Measurements from ENCODE around the gene ACVR2A. TPM values are rescaled to one million over a fixed set of nuclear protein-coding genes. Genes with fewer than 3 reads are reported as not detected.

The ACVR2A gene
- total RNA-seq, 4 donors from 2014 or later, result 17.4 to 42.4 (median 28.0) TPM

DNA sequence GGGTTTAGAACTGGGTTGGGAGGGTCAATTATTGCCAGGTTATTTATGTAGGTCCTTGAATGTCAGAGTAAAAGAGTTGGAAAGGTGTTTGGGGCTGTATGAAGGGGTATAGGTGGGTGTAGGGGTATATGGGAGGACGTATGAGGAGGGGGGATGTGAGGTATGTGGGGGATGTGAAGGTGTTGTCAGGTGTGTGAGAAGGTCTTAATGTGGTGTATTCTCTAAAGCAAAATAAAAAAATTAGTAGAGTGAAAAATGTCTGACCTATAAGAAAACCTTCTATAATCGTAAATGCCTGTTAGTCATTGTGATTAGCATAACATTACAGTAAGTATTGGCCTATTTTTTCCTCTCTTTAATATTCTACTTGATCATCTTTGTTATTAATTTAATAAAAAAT is 25.1 kb downstream of the ACVR2A start:
- H3K4me1 ChIP-seq, result peaks cover 6 to 65% (median 38%) of the 10 kb centered on the region in 4 donors
- no peak for DNase-seq (ENCODE audit: extremely low spot score)
- H3K36me3 ChIP-seq, result no peaks in the 10 kb centered on the region
- intact Hi-C loops (cut with DNase I), result no loop called here
- H3K27me3 ChIP-seq, result no peaks in the 10 kb centered on the region
- WGBS, result 84% methylated on average over 2 of the region's 2 CpGs
- no peak overlapping the region for H3K27ac ChIP-seq (replicated peaks in 1 of 4)
- H3K4me3 ChIP-seq, result no peak overlapping the region
- H3K9me3 ChIP-seq, result no peaks in the 10 kb centered on the region
- TF ChIP-seq, protein P1, sequence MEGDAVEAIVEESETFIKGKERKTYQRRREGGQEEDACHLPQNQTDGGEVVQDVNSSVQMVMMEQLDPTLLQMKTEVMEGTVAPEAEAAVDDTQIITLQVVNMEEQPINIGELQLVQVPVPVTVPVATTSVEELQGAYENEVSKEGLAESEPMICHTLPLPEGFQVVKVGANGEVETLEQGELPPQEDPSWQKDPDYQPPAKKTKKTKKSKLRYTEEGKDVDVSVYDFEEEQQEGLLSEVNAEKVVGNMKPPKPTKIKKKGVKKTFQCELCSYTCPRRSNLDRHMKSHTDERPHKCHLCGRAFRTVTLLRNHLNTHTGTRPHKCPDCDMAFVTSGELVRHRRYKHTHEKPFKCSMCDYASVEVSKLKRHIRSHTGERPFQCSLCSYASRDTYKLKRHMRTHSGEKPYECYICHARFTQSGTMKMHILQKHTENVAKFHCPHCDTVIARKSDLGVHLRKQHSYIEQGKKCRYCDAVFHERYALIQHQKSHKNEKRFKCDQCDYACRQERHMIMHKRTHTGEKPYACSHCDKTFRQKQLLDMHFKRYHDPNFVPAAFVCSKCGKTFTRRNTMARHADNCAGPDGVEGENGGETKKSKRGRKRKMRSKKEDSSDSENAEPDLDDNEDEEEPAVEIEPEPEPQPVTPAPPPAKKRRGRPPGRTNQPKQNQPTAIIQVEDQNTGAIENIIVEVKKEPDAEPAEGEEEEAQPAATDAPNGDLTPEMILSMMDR (IDR thresholded peaks at IDR 0.05), result no peak
- no peak for TF ChIP-seq EP300 (IDR thresholded peaks at IDR 0.05)
- no peak for TF ChIP-seq POLR2AphosphoS5 (IDR thresholded peaks at IDR 0.05)
- no peak for TF ChIP-seq POLR2A (IDR thresholded peaks at IDR 0.05; ENCODE audit: low read depth)

DNA sequence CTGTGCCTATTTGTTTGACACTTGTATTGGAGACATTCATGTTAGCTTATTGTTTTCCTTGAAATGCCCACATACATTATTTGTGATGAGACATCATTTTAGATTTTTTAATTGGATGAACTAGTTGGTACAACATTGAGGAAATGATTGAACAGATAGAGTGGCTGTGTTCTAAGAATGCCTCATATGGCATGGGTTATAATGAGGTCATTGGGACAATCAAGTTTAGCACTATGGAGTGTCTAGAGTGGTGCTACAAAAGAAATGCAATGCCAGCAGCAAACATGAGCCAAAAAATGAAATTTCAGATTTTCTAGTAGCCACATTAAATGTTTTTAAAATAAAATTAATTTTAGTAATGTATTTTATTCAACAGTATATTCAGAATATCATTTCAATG is 28.1 kb downstream of the ACVR2A start:
- Histone ChIP-seq H3K27me3 (no peaks in the 10 kb centered on the region), H3K27ac (replicated peaks in 1 of 4) (no peak overlapping the region), H3K4me1 (peaks cover 10 to 73% (median 57%) of the 10 kb centered on the region in 4 donors), H3K36me3 (no peaks in the 10 kb centered on the region), H3K9me3 (no peaks in the 10 kb centered on the region), H3K4me3 (no peak overlapping the region)
- intact Hi-C loops (cut with DNase I), result no loop called here
- no peak for TF ChIP-seq POLR2A (IDR thresholded peaks at IDR 0.05; ENCODE audit: low read depth)
- no peak for TF ChIP-seq POLR2AphosphoS5 (IDR thresholded peaks at IDR 0.05)
- TF ChIP-seq EP300 (IDR thresholded peaks at IDR 0.05), result no peak
- TF ChIP-seq, protein P1 (IDR thresholded peaks at IDR 0.05), result no peak
- DNase-seq (ENCODE audit: extremely low spot score), result no peak

- intact Hi-C loops (cut with DNase I), result no loop called here
- 95% methylated on average over 1 of the region's 1 CpG for WGBS
- H3K36me3 ChIP-seq, result no peaks in the 10 kb centered on the region
- no peaks in the 10 kb centered on the region for H3K27me3 ChIP-seq
- no peak overlapping the region for H3K4me3 ChIP-seq
- H3K4me1 ChIP-seq, result peaks cover 5 to 76% (median 62%) of the 10 kb centered on the region in 4 donors
- TF ChIP-seq POLR2AphosphoS5 (IDR thresholded peaks at IDR 0.05) (no peak), EP300 (IDR thresholded peaks at IDR 0.05) (no peak), POLR2A (IDR thresholded peaks at IDR 0.05; ENCODE audit: low read depth) (no peak)
- TF ChIP-seq, protein P1 (IDR thresholded peaks at IDR 0.05), result no peak
- DNase-seq (ENCODE audit: extremely low spot score), result no peak
- no peaks in the 10 kb centered on the region for H3K9me3 ChIP-seq
- H3K27ac ChIP-seq (replicated peaks in 1 of 4), result no peak overlapping the region
Observed at GRCh38 chr2:147873859-147874483, 29.1 kb downstream of the ACVR2A start.

- Histone ChIP-seq H3K36me3 (no peaks in the 10 kb centered on the region), H3K9me3 (no peaks in the 10 kb centered on the region), H3K27ac (replicated peaks in 1 of 4) (no peak overlapping the region), H3K4me3 (no peak overlapping the region), H3K27me3 (no peaks in the 10 kb centered on the region), H3K4me1 (peaks cover 4 to 95% (median 83%) of the 10 kb centered on the region in 4 donors)
- DNase-seq (ENCODE audit: extremely low spot score), result no peak
- no peak for TF ChIP-seq POLR2A (IDR thresholded peaks at IDR 0.05; ENCODE audit: low read depth)
- TF ChIP-seq POLR2AphosphoS5 (IDR thresholded peaks at IDR 0.05), result no peak
- no peak for TF ChIP-seq EP300 (IDR thresholded peaks at IDR 0.05)
- TF ChIP-seq, protein P1 (IDR thresholded peaks at IDR 0.05), result no peak
- intact Hi-C loops (cut with DNase I), result no loop called here
Observed at GRCh38 chr2:147879846-147880245, 35.0 kb downstream of the ACVR2A start.

DNA sequence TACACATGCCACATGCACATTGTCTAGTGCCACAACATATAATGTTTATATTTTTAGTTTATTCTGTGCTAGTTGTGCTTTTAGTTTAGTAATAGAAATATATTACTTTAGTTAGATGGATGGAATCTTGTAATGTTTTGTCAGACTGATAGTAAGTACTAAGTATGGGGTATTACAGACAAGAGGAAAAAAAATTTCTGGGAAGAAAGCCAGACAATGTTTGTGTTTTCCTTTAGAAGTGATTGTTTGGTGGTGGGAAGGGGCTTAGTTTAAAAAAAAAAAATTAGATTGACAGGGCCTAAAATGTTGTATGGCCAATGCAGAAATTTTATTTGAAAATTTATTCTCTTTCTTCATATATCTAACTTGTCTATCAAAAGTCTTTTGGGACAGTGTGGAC is 37.8 kb downstream of the ACVR2A start:
- Histone ChIP-seq H3K4me1 (peaks cover 0 to 91% (median 80%) of the 10 kb centered on the region in 4 donors), H3K36me3 (no peaks in the 10 kb centered on the region), H3K9me3 (no peaks in the 10 kb centered on the region), H3K27me3 (no peaks in the 10 kb centered on the region), H3K4me3 (no peak overlapping the region), H3K27ac (replicated peaks in 1 of 4) (no peak overlapping the region)
- TF ChIP-seq, protein P1 (IDR thresholded peaks at IDR 0.05), result no peak
- TF ChIP-seq POLR2AphosphoS5 (IDR thresholded peaks at IDR 0.05) (no peak), POLR2A (IDR thresholded peaks at IDR 0.05; ENCODE audit: low read depth) (no peak), EP300 (IDR thresholded peaks at IDR 0.05) (no peak)
- no peak for DNase-seq (ENCODE audit: extremely low spot score)
- intact Hi-C loops (cut with DNase I), result no loop called here
